Measurements from ENCODE around the gene IGF2R.

The IGF2R gene

GRCh38 chr6:159973951-159974350, 5.1 kb downstream of the IGF2R start:
- no peak overlapping the region; a peak in 1 of 4 replicates for H3K4me3 ChIP-seq (ENCODE audit: low read depth in 1 of 2, low read length in 2 of 2)
- DNase-seq (no peak), ATAC-seq (ENCODE audit: insufficient read depth, low read depth) (peak; percentile 20; the same call in 1 of the 3 replicates)
- H3K27ac ChIP-seq (ENCODE audit: low read length) = peak overlapping the region; percentile 57
- H4K20me1 ChIP-seq (ENCODE audit: insufficient read depth, low read length) = peaks cover 69% of the 10 kb centered on the region
- TF ChIP-seq CTCF (IDR thresholded peaks at IDR 0.05; ENCODE audit: borderline replicate concordance, extremely low read depth, low read length, poor library complexity, severe bottlenecking) (no peak), EZH2 (IDR thresholded peaks at IDR 0.05; ENCODE audit: borderline replicate concordance, low read depth, low read length, severe bottlenecking) (no peak)
- peak overlapping the region; percentile 73 for H3K4me2 ChIP-seq (ENCODE audit: insufficient read depth, low read length)
- H2AFZ ChIP-seq (ENCODE audit: low read depth, low read length) = no peak overlapping the region
- H3K79me2 ChIP-seq (ENCODE audit: insufficient read depth, low read length) = peaks cover 97% of the 10 kb centered on the region
- H3K27me3 ChIP-seq (ENCODE audit: insufficient read depth, low read length, poor library complexity) = no peaks in the 10 kb centered on the region
- H3K9ac ChIP-seq (ENCODE audit: low read depth, low read length) = no peak overlapping the region
- peaks cover 90% of the 10 kb centered on the region for H3K4me1 ChIP-seq (ENCODE audit: insufficient read depth, low read length)
- H3K9me3 ChIP-seq (ENCODE audit: insufficient read depth, low read length, severe bottlenecking) = no peaks in the 10 kb centered on the region
- peaks cover 11% of the 10 kb centered on the region; the same call in 1 of the 2 replicates for H3K36me3 ChIP-seq (ENCODE audit: insufficient read depth, low read length)

- no peak overlapping the region for H2AFZ ChIP-seq (ENCODE audit: low read depth, low read length)
- peak overlapping the region; percentile 46 for H3K27ac ChIP-seq (ENCODE audit: low read length)
- TF ChIP-seq CTCF (IDR thresholded peaks at IDR 0.05; ENCODE audit: borderline replicate concordance, extremely low read depth, low read length, poor library complexity, severe bottlenecking) = no peak
- no peak for TF ChIP-seq EZH2 (IDR thresholded peaks at IDR 0.05; ENCODE audit: borderline replicate concordance, low read depth, low read length, severe bottlenecking)
- H3K9me3 ChIP-seq (ENCODE audit: insufficient read depth, low read length, severe bottlenecking) = no peaks in the 10 kb centered on the region
- 0 out of 4 replicates have a peak overlapping the region, but pooled peaks of 1 of the 2 experiments have one; percentile 13 for H3K4me3 ChIP-seq (ENCODE audit: low read depth in 1 of 2, low read length in 2 of 2)
- peak overlapping the region; percentile 73; the same call in 1 of the 2 replicates for H3K4me2 ChIP-seq (ENCODE audit: insufficient read depth, low read length)
- peak overlapping the region; percentile 20; the same call in 1 of the 2 replicates for H3K9ac ChIP-seq (ENCODE audit: low read depth, low read length)
- H3K4me1 ChIP-seq (ENCODE audit: insufficient read depth, low read length) = peaks cover 98% of the 10 kb centered on the region
- H4K20me1 ChIP-seq (ENCODE audit: insufficient read depth, low read length) = peaks cover 69% of the 10 kb centered on the region
- H3K79me2 ChIP-seq (ENCODE audit: insufficient read depth, low read length) = peaks cover 96% of the 10 kb centered on the region
- no peaks in the 10 kb centered on the region for H3K27me3 ChIP-seq (ENCODE audit: insufficient read depth, low read length, poor library complexity)
- DNase-seq (no peak), ATAC-seq (ENCODE audit: insufficient read depth, low read depth) (no peak)
- peaks cover 11% of the 10 kb centered on the region; the same call in 1 of the 2 replicates for H3K36me3 ChIP-seq (ENCODE audit: insufficient read depth, low read length)
These were observed 6.0 kb downstream of the IGF2R start for GRCh38 chr6:159974932-159975331.

- peaks cover 68% of the 10 kb centered on the region for H4K20me1 ChIP-seq (ENCODE audit: insufficient read depth, low read length)
- no peak overlapping the region for H2AFZ ChIP-seq (ENCODE audit: low read depth, low read length)
- no peaks in the 10 kb centered on the region for H3K27me3 ChIP-seq (ENCODE audit: insufficient read depth, low read length, poor library complexity)
- H3K27ac ChIP-seq (ENCODE audit: low read length) = peak overlapping the region; percentile 84
- H3K36me3 ChIP-seq (ENCODE audit: insufficient read depth, low read length) = no peaks in the 10 kb centered on the region; the same call in 1 of the 2 replicates
- peak overlapping the region; percentile 69 for H3K9ac ChIP-seq (ENCODE audit: low read depth, low read length)
- no peaks in the 10 kb centered on the region for H3K9me3 ChIP-seq (ENCODE audit: insufficient read depth, low read length, severe bottlenecking)
- peaks cover 98% of the 10 kb centered on the region for H3K4me1 ChIP-seq (ENCODE audit: insufficient read depth, low read length)
- H3K79me2 ChIP-seq (ENCODE audit: insufficient read depth, low read length) = peaks cover 96% of the 10 kb centered on the region
- ATAC-seq (ENCODE audit: insufficient read depth, low read depth) (no peak), DNase-seq (no peak)
- TF ChIP-seq CTCF (IDR thresholded peaks at IDR 0.05; ENCODE audit: borderline replicate concordance, extremely low read depth, low read length, poor library complexity, severe bottlenecking) (no peak), EZH2 (IDR thresholded peaks at IDR 0.05; ENCODE audit: borderline replicate concordance, low read depth, low read length, severe bottlenecking) (no peak)
- peak overlapping the region; percentile 67 for H3K4me2 ChIP-seq (ENCODE audit: insufficient read depth, low read length)
- H3K4me3 ChIP-seq (ENCODE audit: low read depth in 1 of 2, low read length in 2 of 2) = peak overlapping the region in 1 of 2 experiments; percentile 47; a peak in 2 of 4 replicates
These were observed 7.9 kb downstream of the IGF2R start for GRCh38 chr6:159976686-159977254.
